GM18499 (cell line): Measurements from ENCODE around the gene PBX2.

Experiments
- ATAC-seq: cut with Tn5 transposase; IDR thresholded peaks from one replicate; pipeline ENCODE4 v1.9.1; 2021; ENCODE audit warnings: moderate number of reproducible peaks; ENCODE audit not compliant: insufficient read depth, unreplicated experiment

PBX2 gene

GRCh38 chr6:32175322-32175710 lies 14.7 kb downstream of the PBX2 start:
- ATAC-seq, result no peak

GRCh38 chr6:32174416-32174815 lies 15.6 kb downstream of the PBX2 start:
- no peak for ATAC-seq

- no peak for ATAC-seq
These were observed 16.8 kb downstream of the PBX2 start for GRCh38 chr6:32173051-32173727.

DNA sequence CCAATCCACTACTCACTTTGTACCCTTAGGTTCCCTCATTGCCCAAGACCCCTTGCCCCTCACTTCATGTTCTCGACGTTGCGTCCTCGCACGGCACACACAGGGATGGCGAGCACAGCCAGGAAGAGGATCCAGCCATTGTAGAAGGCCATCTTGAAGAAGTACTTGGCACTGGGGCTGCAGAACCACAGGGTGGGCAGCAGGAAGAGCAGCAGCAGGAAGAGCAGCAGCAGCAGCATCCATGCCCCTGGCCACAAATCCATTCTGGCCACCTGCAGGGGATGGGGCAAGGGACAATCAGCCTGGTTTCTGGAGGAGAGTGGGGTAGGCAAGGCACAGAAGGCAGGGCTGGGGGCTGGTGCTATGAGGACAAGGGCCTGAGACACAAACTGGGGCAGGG lies 18.8 kb downstream of the PBX2 start:
- no peak for ATAC-seq

- ATAC-seq, result no peak
These were observed 19.7 kb downstream of the PBX2 start for GRCh38 chr6:32170294-32170693.

DNA sequence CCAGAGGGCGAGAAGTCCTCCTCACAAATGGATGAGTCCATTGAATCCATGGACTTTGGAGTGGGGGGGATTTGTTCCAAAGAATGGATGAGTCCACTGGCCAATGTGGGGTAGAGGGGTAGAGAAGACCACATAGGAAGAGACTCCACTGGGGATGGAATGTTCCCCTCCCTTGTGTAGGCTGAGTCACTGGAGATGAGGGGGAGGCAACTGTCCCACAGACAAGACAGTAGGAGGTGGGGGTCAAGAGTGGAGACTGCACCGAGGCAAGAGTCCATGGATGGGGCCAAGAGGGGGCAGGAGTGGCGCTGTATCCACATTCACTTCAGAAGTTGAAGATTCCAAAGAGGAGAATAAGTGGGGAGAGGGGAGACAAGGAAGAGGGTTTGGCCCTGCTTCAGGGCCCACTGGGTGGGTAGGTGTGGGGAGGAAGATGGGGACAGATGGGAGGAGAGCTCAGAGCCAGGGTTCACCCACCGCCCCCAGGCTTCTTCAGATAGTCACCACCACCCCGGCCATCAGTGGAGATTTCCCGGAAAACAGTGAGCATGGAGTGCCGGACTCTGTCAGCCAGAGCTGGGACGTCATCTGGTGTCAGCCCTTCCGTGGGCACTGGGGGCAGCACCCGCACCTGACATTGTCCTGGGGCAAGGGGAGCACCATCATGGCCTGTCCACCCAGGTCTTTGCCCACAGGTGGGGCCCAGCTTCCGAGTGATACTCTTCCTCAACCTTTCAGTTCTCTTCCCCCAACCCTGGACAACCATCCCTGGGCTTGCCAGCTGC lies 21.0 kb downstream of the PBX2 start:
- no peak for ATAC-seq

DNA sequence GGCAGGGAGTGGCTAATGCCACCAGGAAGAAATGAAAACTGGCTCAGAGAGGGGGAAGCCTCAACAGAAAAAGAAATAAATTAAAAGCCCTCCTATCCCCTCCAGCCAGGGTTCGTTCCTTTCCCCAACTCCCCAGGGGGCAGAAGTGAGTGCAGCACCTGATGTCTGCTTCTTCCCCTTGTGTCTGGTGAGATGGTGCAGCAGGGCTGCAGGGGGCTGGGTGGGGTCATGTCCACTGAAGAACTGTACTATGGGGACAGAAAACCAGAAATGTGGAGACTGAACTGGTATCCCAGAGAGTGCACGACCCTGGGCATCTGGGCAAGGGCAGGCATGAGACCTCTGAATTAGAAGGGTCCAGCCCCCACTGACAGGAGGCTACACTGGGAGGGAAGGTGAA lies 21.7 kb downstream of the PBX2 start:
- no peak for ATAC-seq

GRCh38 chr6:32167761-32168262 lies 22.2 kb downstream of the PBX2 start:
- no peak for ATAC-seq

- ATAC-seq, result no peak
These were observed 22.7 kb downstream of the PBX2 start for GRCh38 chr6:32167154-32167760.

DNA sequence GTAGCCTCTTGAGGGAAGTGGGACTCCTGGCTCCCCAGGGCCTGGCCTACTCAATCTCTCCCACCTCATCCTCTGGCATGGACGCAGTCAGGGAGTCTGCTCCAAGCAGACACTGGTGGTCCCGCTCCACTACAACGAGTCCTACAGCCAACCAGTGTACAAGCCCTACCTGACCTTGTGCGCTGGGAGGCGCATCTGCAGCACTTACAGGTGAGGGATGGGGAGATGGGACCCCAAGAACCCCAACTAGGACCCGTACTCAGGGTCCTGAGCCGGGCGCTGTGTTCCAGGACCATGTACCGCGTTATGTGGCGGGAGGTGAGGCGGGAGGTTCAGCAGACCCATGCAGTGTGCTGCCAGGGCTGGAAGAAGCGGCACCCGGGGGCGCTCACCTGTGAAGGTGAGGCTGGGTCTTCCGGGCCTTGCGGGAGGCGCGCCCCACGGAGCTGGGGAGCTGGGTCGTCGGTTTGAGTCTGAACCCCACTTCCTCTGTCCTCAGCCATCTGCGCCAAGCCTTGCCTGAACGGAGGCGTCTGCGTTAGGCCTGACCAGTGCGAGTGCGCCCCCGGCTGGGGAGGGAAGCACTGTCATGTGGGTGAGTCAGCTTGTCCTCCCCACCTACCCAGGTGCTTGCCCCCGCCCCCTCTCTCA lies 23.5 kb downstream of the PBX2 start:
- no peak for ATAC-seq

DNA sequence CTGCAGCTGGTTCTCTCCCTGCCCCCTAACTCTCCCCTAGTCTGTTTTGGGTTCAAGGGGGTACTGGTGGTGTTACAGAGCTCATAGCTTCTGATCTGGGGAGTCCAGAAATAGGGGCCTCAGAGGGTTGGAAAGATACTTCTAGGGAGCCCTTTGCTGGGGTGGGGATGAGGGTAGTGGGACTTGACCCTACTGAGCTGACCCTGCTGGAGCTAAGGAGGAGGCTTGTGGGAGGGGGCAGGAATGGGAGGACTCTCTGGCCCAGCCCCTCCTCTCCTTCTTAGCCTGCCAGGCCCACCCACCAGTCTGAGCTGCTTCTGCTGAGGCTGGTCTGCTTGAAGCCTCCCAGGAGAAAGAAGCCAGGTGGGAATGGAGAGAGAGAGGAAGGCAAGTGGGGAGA lies 25.7 kb downstream of the PBX2 start, which contains the start of gene EGFL8:
TSS of gene EGFL8 (plus strand) at position 301 of the 400 bp plus-strand sequence. CDS start 1,571 bp downstream, outside the sequence.
- no peak for ATAC-seq

- ATAC-seq, result no peak
These were observed 26.3 kb downstream of the PBX2 start for GRCh38 chr6:32163559-32164258.

GRCh38 chr6:32158052-32158451 lies 31.9 kb downstream of the PBX2 start:
- ATAC-seq, result no peak

DNA sequence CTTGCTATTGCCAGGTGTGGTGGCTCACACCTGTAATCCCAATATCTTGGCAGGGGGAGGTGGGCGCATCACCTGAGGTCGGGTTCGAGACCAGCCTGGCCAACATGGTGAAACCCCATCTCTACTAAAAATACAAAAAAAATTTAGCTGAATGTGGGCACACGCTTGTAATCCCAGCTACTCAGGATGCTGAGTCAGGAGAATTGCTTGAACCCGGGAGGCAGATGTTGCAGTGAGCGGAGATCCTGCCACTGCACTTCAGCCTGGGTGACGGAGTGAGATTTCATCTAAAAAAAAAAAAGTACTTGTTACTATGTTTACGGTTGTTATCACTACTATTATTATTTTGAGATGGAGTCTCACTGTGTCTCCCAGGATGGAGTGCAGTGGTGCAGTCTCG lies 33.1 kb downstream of the PBX2 start:
- no peak for ATAC-seq

GRCh38 chr6:32154514-32155161 lies 35.4 kb downstream of the PBX2 start:
- no peak for ATAC-seq

GRCh38 chr6:32153564-32154513 lies 36.2 kb downstream of the PBX2 start, which contains the start of gene PPT2:
PPT2 (plus strand) TSS chr6:32154141; CDS start chr6:32154595, 454 bp downstream.
- ATAC-seq, result no peak

- no peak for ATAC-seq
These were observed 37.0 kb downstream of the PBX2 start for GRCh38 chr6:32152769-32153563.
